Endodermal cell (in vitro differentiated cells): Measurements from ENCODE around the gene ASH1L. TPM values are rescaled to one million over a fixed set of nuclear protein-coding genes. Genes with fewer than 3 reads are reported as not detected.

Source experiments
- DNase-seq: peaks from one replicate; pipeline ENCODE4 v3.0.0-alpha.2; 2017
- H3K27ac ChIP-seq: 2 replicates; pipeline ENCODE4 v1.5.1; 2013; ENCODE audit warnings: mild to moderate bottlenecking, low read depth, low read length, moderate library complexity
- H3K27me3 ChIP-seq: 2 replicates; pipeline ENCODE4 v1.6.1; 2013; ENCODE audit warnings: mild to moderate bottlenecking, low read length, moderate library complexity; ENCODE audit not compliant: insufficient read depth, control insufficient read depth, poor library complexity, severe bottlenecking
- H3K36me3 ChIP-seq: 2 replicates; pipeline ENCODE4 v1.7.0; 2013; ENCODE audit warnings: mild to moderate bottlenecking, low read length, moderate library complexity; ENCODE audit not compliant: control insufficient read depth, insufficient read depth
- H3K4me1 ChIP-seq: one replicate; pipeline ENCODE4 v1.7.0; 2013; ENCODE audit warnings: low read length; ENCODE audit not compliant: control insufficient read depth, insufficient read depth
- H3K4me3 ChIP-seq: 2 replicates; pipeline ENCODE4 v1.5.1; 2013; ENCODE audit warnings: mild to moderate bottlenecking, low read length, moderate library complexity
- H3K9ac ChIP-seq: 2 replicates; pipeline ENCODE4 v1.6.1; 2013; ENCODE audit warnings: mild to moderate bottlenecking, low read length, moderate library complexity; ENCODE audit not compliant: poor library complexity, severe bottlenecking; ENCODE audit errors: extremely low read depth
- H3K9me3 ChIP-seq: 2 replicates; pipeline ENCODE4 v1.6.1; 2013; ENCODE audit warnings: mild to moderate bottlenecking, low read length, moderate library complexity; ENCODE audit not compliant: control insufficient read depth
- H3K27ac Mint-ChIP-seq: 2 replicates; pipeline ENCODE4 v1.8.0; 2020; ENCODE audit warnings: mixed read lengths
- H3K27me3 Mint-ChIP-seq: 2 replicates; pipeline ENCODE4 v1.8.0; 2021; ENCODE audit warnings: mild to moderate bottlenecking, mixed read lengths; ENCODE audit not compliant: insufficient read depth
- H3K36me3 Mint-ChIP-seq: 2 replicates; pipeline ENCODE4 v1.8.0; 2020; ENCODE audit warnings: low read depth, mixed read lengths
- H3K4me1 Mint-ChIP-seq: 2 replicates; pipeline ENCODE4 v1.8.0; 2020; ENCODE audit warnings: mixed read lengths
- H3K4me3 Mint-ChIP-seq: 2 replicates; pipeline ENCODE4 v1.8.0; 2020; ENCODE audit warnings: mild to moderate bottlenecking, moderate library complexity, mixed read lengths
- H3K9me3 Mint-ChIP-seq: 2 replicates; pipeline ENCODE4 v1.8.0; 2020; ENCODE audit warnings: mild to moderate bottlenecking, mixed read lengths
- WGBS, 2 experiments: methylation state at CpG; one replicate each; pipeline versions ENCODE4 v1.1.5 to v1.1.7; 2013; ENCODE audit warnings: missing lambda C conversion rate in 2 of 2, mixed read lengths in 1 of 2; ENCODE audit not compliant: insufficient coverage in 1 of 2, insufficient read length in 1 of 2; 5-methylcytosine and 5-hydroxymethylcytosine counted together
- total RNA-seq, 2 donors: library from RNA; stranded (reverse); fragmentation: NEBNext Ultra II Directional in 1 of 2; extraction: Animal tissue kit (Norgen Biotek cat#: 25700) in 1 of 2; gene quantifications; 2 replicates in 1 of 2; 3 replicates in 1 of 2; pipeline ENCODE4 v1.2.1, GENCODE V29; 2021
- TF ChIP-seq, protein P1 (sequence below): fragments of 200-600 bp; sonication (generic); conservative IDR thresholded peaks from 2 replicates; pipeline ENCODE4 v1.5.0; 2021; ENCODE audit warnings: antibody characterized with exemption, mild to moderate bottlenecking

Gene ASH1L
- total RNA-seq, 2 donors from 2014 or later, result 34.5 to 37.0 TPM

DNA sequence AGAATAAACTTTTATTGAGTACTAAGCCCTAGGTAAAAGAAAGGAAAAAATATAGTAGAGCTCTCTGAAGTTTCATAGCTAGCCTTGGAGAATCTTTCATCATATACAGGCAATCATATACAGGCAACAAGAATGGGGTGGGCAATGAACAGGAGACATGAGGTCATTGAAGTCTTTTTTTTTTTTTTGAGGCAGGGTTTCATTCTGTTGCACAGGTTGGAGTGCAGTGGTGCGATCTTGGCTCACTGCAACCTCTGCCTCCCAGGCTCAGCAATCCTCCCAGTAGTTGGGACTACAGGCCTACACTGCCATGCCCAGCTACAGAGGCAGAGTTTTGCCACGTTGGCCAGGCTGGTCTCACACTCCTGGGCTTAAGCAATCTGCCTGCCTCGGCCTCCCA is 219.8 kb downstream of the ASH1L start:
- DNase-seq, result no peak
- Histone ChIP-seq H3K36me3 (peaks cover 79% of the 10 kb centered on the region), H3K4me3 (no peak overlapping the region), H3K27ac (no peak overlapping the region), H3K27me3 (no peaks in the 10 kb centered on the region), H3K9me3 (no peaks in the 10 kb centered on the region), H3K4me1 (peaks cover 1% of the 10 kb centered on the region), H3K9ac (no peak overlapping the region)
- Mint-ChIP-seq H3K4me1 (peaks cover 7% of the 10 kb centered on the region), H3K4me3 (no peak overlapping the region), H3K27ac (no peak overlapping the region), H3K27me3 (no peaks in the 10 kb centered on the region), H3K36me3 (peaks cover 61% of the 10 kb centered on the region), H3K9me3 (no peaks in the 10 kb centered on the region)
- TF ChIP-seq, protein P1, sequence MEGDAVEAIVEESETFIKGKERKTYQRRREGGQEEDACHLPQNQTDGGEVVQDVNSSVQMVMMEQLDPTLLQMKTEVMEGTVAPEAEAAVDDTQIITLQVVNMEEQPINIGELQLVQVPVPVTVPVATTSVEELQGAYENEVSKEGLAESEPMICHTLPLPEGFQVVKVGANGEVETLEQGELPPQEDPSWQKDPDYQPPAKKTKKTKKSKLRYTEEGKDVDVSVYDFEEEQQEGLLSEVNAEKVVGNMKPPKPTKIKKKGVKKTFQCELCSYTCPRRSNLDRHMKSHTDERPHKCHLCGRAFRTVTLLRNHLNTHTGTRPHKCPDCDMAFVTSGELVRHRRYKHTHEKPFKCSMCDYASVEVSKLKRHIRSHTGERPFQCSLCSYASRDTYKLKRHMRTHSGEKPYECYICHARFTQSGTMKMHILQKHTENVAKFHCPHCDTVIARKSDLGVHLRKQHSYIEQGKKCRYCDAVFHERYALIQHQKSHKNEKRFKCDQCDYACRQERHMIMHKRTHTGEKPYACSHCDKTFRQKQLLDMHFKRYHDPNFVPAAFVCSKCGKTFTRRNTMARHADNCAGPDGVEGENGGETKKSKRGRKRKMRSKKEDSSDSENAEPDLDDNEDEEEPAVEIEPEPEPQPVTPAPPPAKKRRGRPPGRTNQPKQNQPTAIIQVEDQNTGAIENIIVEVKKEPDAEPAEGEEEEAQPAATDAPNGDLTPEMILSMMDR, result no peak
- WGBS, 2 experiments, result 90 to 100% methylated on average over 1 to 3 of the region's 3 CpGs

DNA sequence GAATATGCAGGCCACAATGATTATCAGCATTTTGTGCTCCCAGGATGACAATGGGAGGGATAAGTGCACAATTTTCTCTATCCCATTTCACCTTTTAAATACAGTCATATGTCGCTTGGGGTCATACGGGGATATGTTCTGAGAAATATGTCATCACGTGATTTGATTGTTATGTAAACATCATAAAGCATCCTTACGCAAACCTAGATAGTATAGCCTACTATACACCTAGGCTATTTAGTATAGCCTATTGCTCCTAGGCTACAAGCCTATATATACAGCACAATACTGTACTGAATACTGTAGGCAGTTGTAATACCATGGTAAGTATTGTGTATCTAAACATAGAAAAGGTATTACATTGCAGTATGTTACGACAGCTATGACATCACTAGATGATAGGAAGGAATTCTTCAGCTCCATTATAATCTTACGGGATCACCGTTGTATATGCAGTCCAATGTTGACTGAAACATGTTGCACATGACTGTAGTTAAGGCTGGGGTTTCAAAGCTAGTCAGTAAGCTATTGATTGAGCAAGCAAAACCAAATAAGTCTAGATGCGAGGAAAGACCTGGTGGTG is 223.0 kb downstream of the ASH1L start:
- Histone ChIP-seq H3K9me3 (no peaks in the 10 kb centered on the region), H3K36me3 (peaks cover 88% of the 10 kb centered on the region), H3K4me1 (no peaks in the 10 kb centered on the region), H3K9ac (no peak overlapping the region), H3K4me3 (no peak overlapping the region), H3K27me3 (no peaks in the 10 kb centered on the region), H3K27ac (no peak overlapping the region)
- Mint-ChIP-seq H3K27me3 (no peaks in the 10 kb centered on the region), H3K9me3 (no peaks in the 10 kb centered on the region), H3K4me3 (no peak overlapping the region), H3K27ac (no peak overlapping the region), H3K4me1 (no peaks in the 10 kb centered on the region), H3K36me3 (peaks cover 64% of the 10 kb centered on the region)
- TF ChIP-seq, protein P1, result no peak
- 90 to 98% methylated on average over 4 to 8 of the region's 8 CpGs for WGBS, 2 experiments
- no peak for DNase-seq

DNA sequence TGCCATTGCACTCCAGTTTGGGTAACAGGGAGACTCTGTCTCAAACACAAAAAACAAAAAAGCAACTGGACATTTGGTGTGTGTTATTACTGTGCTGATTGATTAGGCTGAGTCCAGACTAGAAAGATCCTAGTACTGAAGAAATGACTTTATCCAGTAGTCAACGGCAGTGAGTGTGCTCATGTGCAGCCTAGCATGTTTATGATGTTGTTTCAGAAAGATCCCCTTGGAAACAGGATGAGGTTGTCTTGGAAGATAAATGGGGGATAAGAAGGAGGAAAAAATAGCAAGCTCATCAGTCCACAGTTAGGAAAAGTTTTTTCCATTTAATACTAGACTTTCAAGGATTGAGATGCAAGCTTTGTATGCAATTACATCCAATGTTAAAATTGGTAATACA is 227.6 kb downstream of the ASH1L start:
- H3K27ac Mint-ChIP-seq, result peak overlapping the region; percentile 55
- Histone ChIP-seq H3K36me3 (peaks cover 72% of the 10 kb centered on the region), H3K4me1 (no peaks in the 10 kb centered on the region), H3K9me3 (no peaks in the 10 kb centered on the region), H3K9ac (no peak overlapping the region), H3K27me3 (no peaks in the 10 kb centered on the region), H3K27ac (no peak overlapping the region), H3K4me3 (no peak overlapping the region)
- 100% methylated on average over 1 of the region's 1 CpG for WGBS, 2 experiments
- no peaks in the 10 kb centered on the region for H3K27me3 Mint-ChIP-seq
- DNase-seq, result no peak
- H3K9me3 Mint-ChIP-seq, result no peaks in the 10 kb centered on the region
- TF ChIP-seq, protein P1, result no peak
- no peaks in the 10 kb centered on the region for H3K4me1 Mint-ChIP-seq
- peaks cover 52% of the 10 kb centered on the region for H3K36me3 Mint-ChIP-seq
- H3K4me3 Mint-ChIP-seq, result no peak overlapping the region
